Measurements from ENCODE around the gene NDUFB4.
A peak's percentile ranks its signal among the peaks of the same experiment; 100 is the strongest.

Gene NDUFB4

DNA sequence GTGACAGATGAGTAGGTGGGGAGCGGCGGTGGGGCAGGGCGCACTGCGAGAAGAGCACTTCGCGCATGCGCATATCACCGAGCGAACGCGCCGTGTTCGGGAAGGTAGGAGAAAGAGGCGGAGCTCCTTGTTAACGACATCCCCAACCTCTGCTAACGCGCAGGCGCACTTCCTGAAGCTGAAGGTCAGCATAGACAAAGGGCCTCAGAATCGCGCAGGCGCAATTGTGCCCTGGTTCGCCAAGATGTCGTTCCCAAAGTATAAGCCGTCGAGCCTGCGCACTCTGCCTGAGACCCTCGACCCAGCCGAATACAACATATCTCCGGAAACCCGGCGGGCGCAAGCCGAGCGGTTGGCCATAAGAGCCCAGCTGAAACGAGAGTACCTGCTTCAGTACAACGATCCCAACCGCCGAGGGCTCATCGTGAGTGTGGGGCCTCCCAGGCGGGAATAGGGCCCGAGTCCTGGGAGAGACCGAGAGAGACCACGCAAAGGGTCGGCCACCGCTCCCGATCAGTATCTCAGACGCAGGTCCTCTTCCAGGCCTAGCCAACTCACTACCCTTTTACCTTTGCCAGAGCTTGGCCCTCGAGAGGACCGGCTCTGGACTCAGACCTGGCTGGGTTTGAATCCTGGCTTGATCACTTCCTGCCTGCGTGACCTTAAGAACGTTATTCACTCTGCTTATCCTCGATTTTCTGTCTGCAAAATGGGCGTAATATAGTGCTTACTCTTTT lies at the start of gene NDUFB4:
Gene NDUFB4, plus strand, starts transcription at position 221 of the 737 bp plus-strand sequence. Its CDS starts 24 bp downstream, at position 245.
- DNase-seq (ENCODE audit: low read depth, low spot score), result peak; percentile 98

DNA sequence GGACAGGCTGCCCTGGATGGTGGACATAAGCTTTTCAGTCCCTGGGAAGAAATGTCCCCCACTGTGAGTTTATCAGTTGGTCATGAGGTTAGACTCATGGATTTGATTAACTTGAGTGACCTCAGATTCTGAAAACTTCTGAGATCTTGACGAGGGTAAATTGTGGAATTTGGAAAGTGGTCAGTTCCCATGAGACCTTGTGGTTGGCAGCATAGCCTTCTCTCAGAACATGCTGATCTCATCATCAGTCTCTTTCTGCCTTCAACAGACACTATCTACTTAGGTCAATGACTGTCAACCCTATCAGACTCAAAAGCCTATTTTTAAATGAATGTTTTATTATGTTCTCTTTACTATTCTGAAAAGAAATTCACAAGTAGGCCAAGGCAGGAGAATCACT lies 45.6 kb upstream of the NDUFB4 start:
- no peak for DNase-seq (ENCODE audit: low read depth, low spot score)

- DNase-seq (ENCODE audit: low read depth, low spot score), result no peak
Observed at GRCh38 chr3:120552184-120553172, 43.7 kb upstream of the NDUFB4 start.

DNA sequence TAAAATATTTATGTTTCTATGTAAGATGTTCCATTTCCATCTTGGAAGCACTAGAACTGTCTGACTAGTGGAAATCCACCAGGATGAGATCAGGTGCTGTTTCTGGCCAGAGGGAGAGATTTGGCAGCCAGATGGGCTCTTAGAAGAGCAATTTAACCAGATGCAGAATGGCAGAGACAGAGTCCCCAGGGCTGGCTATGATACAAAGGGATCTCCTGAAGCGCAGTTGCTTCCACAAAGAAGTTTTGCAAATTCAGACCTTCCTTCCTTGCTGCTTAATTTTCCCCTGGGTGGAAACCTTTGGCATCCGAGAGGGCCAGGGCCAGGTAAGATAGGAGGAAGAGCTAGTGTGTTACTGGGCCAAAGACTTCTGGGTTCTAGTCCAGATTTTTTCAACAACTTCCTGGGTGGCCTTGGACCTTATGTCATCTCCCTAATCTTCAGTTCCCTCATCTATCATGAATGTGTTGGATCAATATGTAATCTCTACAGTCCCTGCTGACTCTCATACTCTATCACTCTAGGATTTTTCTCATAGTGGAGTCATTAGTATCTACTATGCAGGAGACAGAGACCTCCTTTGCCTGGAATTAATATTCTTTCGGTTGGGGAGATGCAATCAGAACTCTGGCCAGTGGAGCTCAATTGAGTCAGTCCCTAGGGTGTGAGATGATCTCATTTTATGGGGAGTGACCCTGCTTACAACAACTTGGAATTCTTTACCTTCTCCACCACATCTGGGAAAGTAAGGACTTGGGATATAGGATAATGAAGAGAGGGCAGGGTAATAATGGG lies 41.1 kb upstream of the NDUFB4 start:
- DNase-seq (ENCODE audit: low read depth, low spot score), result no peak

DNA sequence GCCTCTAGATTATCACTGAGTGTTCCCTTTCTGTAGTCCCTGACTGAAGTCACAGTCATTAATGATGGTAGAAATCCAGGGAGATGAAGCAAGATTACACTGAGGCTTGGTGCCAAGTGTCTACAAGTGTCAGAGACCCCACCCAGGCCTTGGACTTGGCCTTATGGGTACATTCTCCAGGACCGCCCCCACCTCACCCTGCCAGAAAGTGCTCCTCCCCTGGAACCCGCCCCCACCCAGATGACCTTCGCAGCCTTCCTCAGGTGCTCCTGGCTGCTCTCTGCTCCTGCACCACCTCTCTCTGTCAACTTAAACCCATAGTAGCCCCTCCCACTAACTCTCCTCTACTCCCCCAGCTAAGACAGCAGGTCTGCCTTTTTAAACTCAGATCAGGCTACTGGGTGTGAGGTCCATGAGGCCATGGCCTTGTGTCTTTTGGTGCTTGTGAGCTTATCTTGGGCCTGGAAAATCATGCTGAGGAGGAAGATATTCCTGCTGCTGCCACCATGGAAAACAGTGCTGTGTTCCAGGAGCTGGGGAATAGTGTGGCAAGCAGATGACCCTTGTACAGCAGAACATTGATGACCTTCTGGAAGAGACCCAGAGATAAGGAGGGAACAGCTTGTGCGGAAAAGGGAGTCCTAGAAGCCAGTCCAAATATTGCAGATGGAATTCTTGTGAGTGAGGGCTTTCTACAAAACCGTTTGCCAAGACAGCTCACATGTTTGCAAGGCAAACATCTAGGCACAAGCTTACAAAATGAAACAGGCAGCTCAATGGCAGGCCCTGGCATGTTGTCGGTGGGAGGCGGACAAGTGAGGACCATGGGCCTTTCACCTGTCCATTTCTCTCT lies 40.3 kb upstream of the NDUFB4 start:
- no peak for DNase-seq (ENCODE audit: low read depth, low spot score)

DNA sequence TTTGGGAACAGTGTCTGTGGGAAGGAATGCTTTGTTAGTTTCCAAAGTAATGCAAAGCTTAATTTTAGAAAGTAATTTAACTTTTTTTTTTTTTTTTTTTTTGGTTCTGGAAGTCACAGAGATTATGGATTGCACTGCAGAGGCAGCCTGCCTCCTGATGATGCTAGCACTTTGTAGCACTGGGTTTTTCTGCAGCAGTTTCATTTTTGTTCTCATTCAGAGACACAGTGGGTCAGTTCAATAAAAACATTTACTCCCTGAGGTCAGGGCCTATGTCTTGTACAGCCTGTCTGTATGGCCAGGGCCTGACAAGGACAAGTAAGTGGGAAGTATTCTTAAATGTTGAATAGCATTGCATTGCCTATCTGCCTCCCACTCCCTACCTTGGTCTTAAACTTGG lies 39.0 kb upstream of the NDUFB4 start:
- DNase-seq (ENCODE audit: low read depth, low spot score), result no peak

DNA sequence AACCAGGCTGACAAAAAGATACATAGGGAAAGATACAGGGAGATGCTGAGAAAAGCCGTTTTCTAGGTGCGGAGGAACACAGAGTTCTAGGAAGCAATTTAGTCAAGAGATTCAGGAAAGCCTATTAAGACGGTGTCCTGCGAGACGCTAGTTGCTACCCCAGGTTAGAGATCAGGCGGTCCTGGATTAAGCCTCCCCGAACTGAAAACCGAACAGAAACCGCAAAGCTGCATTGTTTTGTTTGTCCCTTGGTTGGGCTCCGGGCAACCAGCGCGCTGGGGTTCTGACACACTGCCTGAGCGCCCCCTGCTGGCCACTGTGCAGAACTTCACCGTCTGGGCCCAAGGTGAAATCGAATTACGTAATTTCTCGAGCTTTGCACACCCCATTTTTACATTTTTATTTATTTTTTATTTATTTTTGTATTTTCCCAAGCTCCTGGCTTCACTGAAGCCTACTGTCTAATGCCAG lies 37.3 kb upstream of the NDUFB4 start:
- DNase-seq (ENCODE audit: low read depth, low spot score), result peak; percentile 93

DNA sequence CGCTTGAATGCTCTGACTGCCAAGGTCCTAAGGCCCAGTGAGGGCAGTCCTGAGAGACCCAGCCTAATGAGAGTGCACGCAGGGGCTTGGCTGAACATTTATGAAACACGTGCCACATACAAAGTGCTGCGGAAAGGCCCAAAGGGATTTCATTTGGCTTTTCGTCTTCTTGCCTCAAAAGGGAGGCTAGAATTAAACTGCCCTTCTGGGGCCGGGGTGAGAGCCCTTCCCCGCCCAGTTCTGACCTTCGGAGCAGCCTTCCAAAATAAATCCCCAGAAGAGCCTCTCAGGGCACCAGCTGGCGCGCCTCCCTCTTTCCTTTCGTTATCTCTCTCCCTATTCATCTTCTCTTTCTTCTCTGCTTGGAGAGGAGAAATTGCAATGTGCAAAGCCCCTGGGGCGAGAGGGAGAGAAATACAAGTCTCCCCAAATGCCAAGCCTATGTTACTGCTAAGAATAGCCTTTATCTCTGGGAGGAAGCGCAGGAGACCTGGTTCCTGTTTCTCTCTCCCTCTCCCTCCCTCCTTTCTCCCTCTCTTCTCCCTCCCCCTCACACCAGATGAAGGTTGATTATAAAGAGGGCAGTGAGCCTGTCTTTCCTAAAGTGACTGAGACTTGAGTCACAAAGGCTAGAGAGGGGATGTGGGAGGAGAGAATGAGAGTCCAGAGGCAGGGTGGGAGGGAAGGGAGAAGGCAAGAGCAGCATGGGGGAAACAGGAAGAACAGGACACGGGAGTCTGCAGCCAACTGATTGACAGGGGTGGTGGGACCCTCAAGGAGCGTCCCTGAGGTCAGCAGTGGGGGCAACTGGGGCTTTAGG lies 36.7 kb upstream of the NDUFB4 start:
- DNase-seq (ENCODE audit: low read depth, low spot score), result peak; percentile 77

DNA sequence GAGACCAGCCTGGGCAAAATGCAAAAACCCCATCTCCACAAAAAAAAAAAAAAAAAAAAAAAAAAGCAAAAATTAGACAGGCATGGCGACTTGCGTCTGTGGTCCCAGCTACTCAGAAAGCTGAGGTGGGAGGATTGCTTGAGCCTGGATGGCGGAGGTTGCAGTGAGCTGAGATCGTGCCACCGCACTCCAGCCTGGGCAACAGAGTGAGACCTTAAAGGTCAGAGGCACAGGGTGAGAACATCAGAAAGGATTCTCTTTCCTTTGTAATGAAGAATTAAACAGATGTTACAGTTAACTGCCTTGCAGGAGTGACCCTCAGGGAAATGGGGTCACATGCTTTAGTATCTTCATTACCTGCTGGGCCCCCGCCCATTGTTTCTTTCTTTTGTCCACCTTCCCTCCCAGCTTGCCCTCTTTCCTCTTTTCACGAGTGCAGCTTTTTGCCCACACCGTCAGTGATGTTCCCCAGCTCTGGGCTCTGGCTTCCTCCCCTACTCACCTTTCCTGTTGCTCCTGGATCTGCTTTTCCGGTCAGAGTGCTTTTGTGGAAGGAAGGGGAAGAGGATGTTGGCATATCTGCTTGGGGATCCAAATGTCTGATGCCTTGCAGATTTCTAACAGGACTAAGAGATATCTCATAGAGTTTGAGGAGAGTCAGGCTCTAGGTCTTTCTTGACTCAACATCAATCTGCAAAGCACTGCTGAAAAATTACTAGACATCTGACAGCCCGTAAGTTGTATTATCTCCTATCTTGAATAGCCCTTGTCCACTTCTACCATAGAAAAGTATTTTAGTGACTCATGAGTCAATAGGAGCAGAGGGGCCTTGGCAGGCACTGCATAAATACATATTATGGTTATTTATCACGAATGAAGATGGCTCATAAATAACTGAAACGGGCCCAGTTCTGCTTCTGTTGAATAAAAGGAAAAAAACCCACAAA lies 35.6 kb upstream of the NDUFB4 start:
- DNase-seq (ENCODE audit: low read depth, low spot score), result peak; percentile 56

DNA sequence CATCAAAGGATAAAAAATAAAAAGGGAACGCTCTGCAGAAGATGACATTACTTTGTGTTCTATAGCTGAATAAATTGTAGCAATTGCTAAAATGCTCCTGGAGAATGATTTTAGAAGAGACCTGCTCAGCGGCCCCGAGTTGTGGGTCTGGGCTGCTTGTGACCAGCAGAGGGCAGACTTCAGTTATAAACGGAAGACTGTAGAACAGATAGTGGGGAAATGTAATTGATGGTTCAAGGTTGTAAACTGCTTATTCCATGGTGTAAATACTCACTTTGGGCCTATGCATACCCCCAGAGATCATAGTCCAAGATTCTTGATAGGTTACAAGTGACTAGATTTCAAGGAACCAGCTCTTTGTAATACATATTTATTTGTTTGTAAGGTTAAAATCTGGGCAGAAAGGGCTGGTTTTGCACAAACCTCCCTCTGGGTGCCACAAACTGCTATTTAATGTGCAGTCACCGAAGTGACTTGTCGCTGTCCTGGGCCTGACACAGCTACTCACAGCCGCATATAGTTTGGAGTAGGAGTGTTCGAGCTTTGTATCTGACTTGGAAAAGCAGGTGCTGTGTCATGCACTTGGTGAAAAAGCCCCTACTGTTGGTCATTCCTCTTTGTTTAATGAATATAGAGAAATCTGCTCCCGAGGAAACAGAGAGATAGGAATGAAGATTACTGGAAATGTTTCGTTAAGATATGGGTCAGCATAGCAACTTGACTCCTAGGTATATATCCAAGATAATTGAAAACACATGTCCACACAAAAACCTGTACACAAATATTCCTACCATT lies 34.7 kb upstream of the NDUFB4 start:
- DNase-seq (ENCODE audit: low read depth, low spot score), result peak; percentile 69

DNA sequence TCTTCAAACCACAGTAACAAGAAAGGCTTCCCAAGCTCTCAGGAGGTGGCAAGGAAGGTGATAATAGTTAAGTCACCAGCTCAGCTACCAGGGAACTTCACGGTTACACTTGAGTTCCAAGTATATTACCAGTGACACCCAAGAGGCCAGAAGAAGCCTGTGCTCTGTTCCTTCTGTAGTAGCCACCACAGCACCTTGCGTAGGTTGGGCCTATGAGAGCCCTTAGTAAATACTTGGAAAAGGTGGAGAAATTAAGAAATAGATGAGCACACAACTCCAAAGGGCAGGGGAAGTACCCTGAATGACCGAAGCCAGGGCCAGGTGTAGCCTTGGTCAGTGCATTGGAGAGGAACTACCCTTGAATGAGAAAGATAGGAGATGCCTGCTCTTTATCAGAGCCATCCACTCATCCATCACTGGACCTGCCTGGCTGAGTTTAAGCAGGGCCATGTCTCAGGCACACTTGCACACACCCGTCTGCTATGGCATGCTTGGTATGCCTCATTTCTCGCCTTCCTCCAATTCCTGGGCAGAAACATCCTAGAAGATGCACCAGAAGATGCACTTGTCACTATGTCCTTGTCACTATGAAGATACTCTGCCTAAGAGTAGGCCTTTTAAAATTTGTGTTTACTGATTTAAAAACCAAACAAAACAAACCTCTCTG lies 32.6 kb upstream of the NDUFB4 start:
- peak; percentile 14 for DNase-seq (ENCODE audit: low read depth, low spot score)

- DNase-seq (ENCODE audit: low read depth, low spot score), result no peak
Observed at GRCh38 chr3:120566243-120566975, 29.7 kb upstream of the NDUFB4 start.

DNA sequence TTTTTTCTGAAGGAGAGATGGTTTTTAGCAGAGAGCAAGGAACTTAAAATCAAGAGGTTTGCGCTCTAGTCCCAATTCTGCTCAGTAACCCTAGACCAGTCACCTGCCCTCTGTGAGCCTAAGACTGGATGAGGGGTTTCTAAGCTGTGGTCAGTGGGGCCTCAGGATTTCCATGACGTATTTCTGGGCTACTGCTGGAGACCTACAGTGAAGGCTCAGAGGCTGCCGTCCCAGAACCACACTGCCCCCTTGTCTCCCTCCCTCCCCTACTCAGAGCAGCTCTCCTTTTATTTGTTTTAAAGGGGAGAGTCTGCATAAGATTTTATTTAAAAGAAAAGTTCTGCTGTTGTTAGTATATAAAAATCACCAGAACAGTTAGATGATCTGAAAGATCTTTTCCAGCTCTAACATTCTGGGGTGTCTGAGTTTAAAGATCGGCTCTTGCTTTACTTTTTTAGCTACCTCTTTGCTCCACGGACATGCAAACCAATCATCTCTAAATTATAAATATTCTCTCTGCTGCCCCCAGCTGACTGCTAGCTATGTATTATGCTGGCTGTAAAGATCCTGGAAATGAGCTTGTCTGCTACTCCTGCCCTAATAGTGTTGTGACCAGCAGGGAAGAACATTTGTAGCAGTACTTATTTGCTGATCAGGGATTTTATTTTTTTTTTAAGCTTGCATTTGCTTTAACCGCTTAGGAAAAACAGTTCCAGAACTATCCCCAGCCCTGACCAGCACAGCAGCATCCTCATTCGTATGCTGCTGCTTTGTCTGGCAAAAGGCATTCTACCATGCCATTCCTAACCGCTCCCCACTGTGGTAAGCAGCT lies 28.6 kb upstream of the NDUFB4 start:
- peak; percentile 14 for DNase-seq (ENCODE audit: low read depth, low spot score)

DNA sequence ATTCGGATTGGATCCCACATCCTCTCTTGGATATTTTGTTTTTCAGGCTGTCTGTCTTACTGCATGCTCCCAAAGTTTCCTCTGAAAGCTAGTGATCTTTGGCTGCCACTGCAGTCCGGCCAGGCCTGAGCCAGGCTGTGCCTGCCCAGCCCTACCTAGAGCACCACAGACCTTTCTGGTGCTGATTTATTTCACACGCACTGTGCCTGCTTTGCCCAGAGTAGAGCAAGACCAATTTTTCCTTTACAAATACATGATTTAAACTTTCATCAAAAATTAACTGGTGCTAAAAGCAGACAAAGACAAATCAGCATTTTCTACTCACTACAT lies 28.0 kb upstream of the NDUFB4 start:
- DNase-seq (ENCODE audit: low read depth, low spot score), result no peak

- no peak for DNase-seq (ENCODE audit: low read depth, low spot score)
Observed at GRCh38 chr3:120568598-120568997, 27.5 kb upstream of the NDUFB4 start.

All from ELF-1 (cell line).